Transverse colon (tissue), 3 donors: ENCODE results near the gene SYT10.

ENCODE experiments used
- CTCF ChIP-seq, 5 experiments: fragments of 200-600 bp in 3 of 5; fragments of 450-650 bp in 2 of 5; sonication (generic) in 3 of 5; IDR thresholded peaks; 1 replicate in 2 of 5; 2 replicates in 3 of 5; pipeline ENCODE4 v1.5.1; 2016 to 2017; ENCODE audit warnings: antibody characterized with exemption in 5 of 5, inconsistent platforms in 3 of 5, mild to moderate bottlenecking in 2 of 5, moderate library complexity in 1 of 5
- EP300 ChIP-seq: sonication (generic); formaldehyde crosslinking; IDR thresholded peaks from one replicate; pipeline ENCODE4 v1.6.1; 2017; ENCODE audit warnings: antibody characterized with exemption, low read depth
- POLR2A ChIP-seq: fragments of 450-650 bp; IDR thresholded peaks from one replicate; pipeline ENCODE4 v1.6.1; 2016; ENCODE audit warnings: antibody characterized with exemption, mild to moderate bottlenecking, moderate library complexity

DNA sequence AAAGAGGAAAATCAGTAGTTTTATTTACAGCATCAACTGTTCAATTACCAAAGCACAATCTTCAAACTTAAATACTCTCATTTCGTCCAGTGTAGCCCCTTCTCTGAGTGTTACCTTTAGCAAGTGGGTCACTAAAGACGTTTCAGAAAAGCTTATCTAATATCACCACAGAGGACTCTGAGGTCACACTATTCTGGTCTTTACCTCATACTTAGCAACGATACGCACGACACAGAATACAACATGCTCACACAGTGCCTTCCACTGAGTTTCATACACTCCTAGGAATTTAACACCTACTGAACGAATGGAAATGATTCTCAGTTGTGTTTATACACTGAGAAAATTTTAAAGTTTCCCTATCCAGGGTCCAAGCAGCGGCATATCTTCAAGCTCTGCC, 2.0 kb downstream of the SYT10 start:
- TF ChIP-seq POLR2A (no peak), CTCF (IDR thresholded peaks at IDR 0.05) (no peak), EP300 (no peak)
